Caco-2 (cell line): ENCODE data around the gene VIT. TPM values are rescaled to one million over a fixed set of nuclear protein-coding genes. Genes with fewer than 3 reads are reported as not detected.

Source experiments
- BruUV-seq: library from RNA; stranded (reverse); fragments of 400-500 nt; replicated peaks from 2 replicates; lab custom pipeline; 2021; lab: Mats Ljungman, UMichigan
- CTCF ChIA-PET: fragments of 300-600 bp; sonication (Branson Sonifier 250); formaldehyde crosslinking; loops from one replicate; lab custom pipeline; 2022; ENCODE audit warnings: antibody characterized with exemption; lab: Charles Lee
- POLR2A ChIA-PET: fragments of 300-600 bp; sonication (Branson Sonifier 250); formaldehyde crosslinking; loops from one replicate; lab custom pipeline; 2022; ENCODE audit warnings: antibody characterized with exemption; lab: Charles Lee
- DNase-seq, 2 experiments: peaks; one replicate each; pipeline versions ENCODE4 v3.0.0 to v3.0.0-alpha.2; 2020 to 2022
- H3K27me3 ChIP-seq: replicated peaks from 2 replicates; pipeline ENCODE4 v1.6.0; 2011; ENCODE audit warnings: low read length; ENCODE audit not compliant: control insufficient read depth, insufficient read depth
- H3K36me3 ChIP-seq: 2 replicates; pipeline ENCODE4 v1.5.1; 2011; ENCODE audit warnings: low read length; ENCODE audit not compliant: control insufficient read depth, insufficient read depth
- H3K4me1 ChIP-seq: fragments of 250-450 bp; sonication (Bioruptor Pico); 2 replicates; pipeline ENCODE4 v1.5.1; 2020; ENCODE audit warnings: mild to moderate bottlenecking
- H3K4me3 ChIP-seq: 2 replicates; pipeline ENCODE4 v1.5.1; 2011; ENCODE audit warnings: low read depth, mild to moderate bottlenecking, control low read depth, low read length
- H3K9me3 ChIP-seq: fragments of 250-450 bp; sonication (Bioruptor Pico); 2 replicates; pipeline ENCODE4 v1.5.1; 2020; ENCODE audit warnings: mild to moderate bottlenecking, moderate library complexity
- H3K27ac Mint-ChIP-seq: one replicate; pipeline ENCODE4 v1.8.0; 2022; ENCODE audit warnings: mixed read lengths; ENCODE audit not compliant: unreplicated experiment
- H3K27me3 Mint-ChIP-seq: one replicate; pipeline ENCODE4 v1.8.0; 2022; ENCODE audit warnings: mixed read lengths; ENCODE audit not compliant: insufficient read depth, unreplicated experiment
- H3K36me3 Mint-ChIP-seq: one replicate; pipeline ENCODE4 v1.8.0; 2022; ENCODE audit warnings: mild to moderate bottlenecking, mixed read lengths; ENCODE audit not compliant: insufficient read depth, unreplicated experiment
- H3K4me1 Mint-ChIP-seq: one replicate; pipeline ENCODE4 v1.8.0; 2022; ENCODE audit warnings: low read depth, mixed read lengths; ENCODE audit not compliant: unreplicated experiment
- H3K4me3 Mint-ChIP-seq: one replicate; pipeline ENCODE4 v1.8.0; 2022; ENCODE audit warnings: mild to moderate bottlenecking, moderate library complexity, mixed read lengths; ENCODE audit not compliant: unreplicated experiment
- H3K9me3 Mint-ChIP-seq: one replicate; pipeline ENCODE4 v1.8.0; 2022; ENCODE audit warnings: mixed read lengths; ENCODE audit not compliant: unreplicated experiment
- CTCF ChIP-seq, 2 experiments: fragments of 200-600 bp in 1 of 2; IDR thresholded peaks; 1 replicate in 1 of 2; 2 replicates in 1 of 2; pipeline versions ENCODE4 v1.5.1 to v1.8.0; 2011 to 2022; ENCODE audit warnings: antibody characterized with exemption in 1 of 2, control low read depth in 1 of 2, inconsistent platforms in 1 of 2, low read depth in 1 of 2, low read length in 1 of 2, mild to moderate bottlenecking in 1 of 2, moderate library complexity in 1 of 2; ENCODE audit not compliant: insufficient read depth in 1 of 2, severe bottlenecking in 1 of 2, unreplicated experiment in 1 of 2
- intact Hi-C: fragments of 100-400 bp; cut with micrococcal nuclease; formaldehyde crosslinking; loops from one replicate; pipeline ENCODE4 v1.10.0; 2022; ENCODE audit not compliant: unreplicated experiment
- total RNA-seq: library from RNA; stranded (reverse); gene quantifications from 2 replicates; pipeline ENCODE4 v1.2.3, GENCODE V29; 2022

Gene VIT
- total RNA-seq, 1 experiment from 2014 or later = 1.2 TPM

GRCh38 chr2:36713310-36713709, 16.8 kb downstream of the VIT start:
- TF ChIP-seq CTCF (IDR thresholded peaks at IDR 0.05; ENCODE audit: insufficient read depth in 1 of 2, low read depth in 1 of 2, low read length in 1 of 2, severe bottlenecking in 1 of 2, unreplicated experiment in 1 of 2) = no peak
- peaks cover 6% of the 10 kb centered on the region for H3K4me1 Mint-ChIP-seq
- DNase-seq = no peak
- no peaks in the 10 kb centered on the region for H3K36me3 Mint-ChIP-seq
- ChIA-PET POLR2A (no interaction called here), CTCF (no interaction called here)
- Histone ChIP-seq H3K4me3 (no peak overlapping the region), H3K4me1 (no peaks in the 10 kb centered on the region), H3K27me3 (no peaks in the 10 kb centered on the region), H3K36me3 (no peaks in the 10 kb centered on the region), H3K9me3 (no peaks in the 10 kb centered on the region)
- no peaks in the 10 kb centered on the region for H3K27me3 Mint-ChIP-seq
- peaks cover 12% of the 10 kb centered on the region for H3K9me3 Mint-ChIP-seq
- no TSS peak for BruUV-seq
- H3K4me3 Mint-ChIP-seq = no peak overlapping the region
- no peak overlapping the region for H3K27ac Mint-ChIP-seq
- intact Hi-C loops = no loop called here

GRCh38 chr2:36716111-36716510, 19.6 kb downstream of the VIT start:
- Histone ChIP-seq H3K9me3 (peaks cover 6% of the 10 kb centered on the region; the same call in 1 of the 2 replicates), H3K27me3 (no peaks in the 10 kb centered on the region), H3K4me1 (no peaks in the 10 kb centered on the region), H3K36me3 (no peaks in the 10 kb centered on the region), H3K4me3 (no peak overlapping the region)
- ChIA-PET CTCF (no interaction called here), POLR2A (no interaction called here)
- H3K4me3 Mint-ChIP-seq = no peak overlapping the region
- H3K4me1 Mint-ChIP-seq = no peaks in the 10 kb centered on the region
- H3K27me3 Mint-ChIP-seq = no peaks in the 10 kb centered on the region
- H3K27ac Mint-ChIP-seq = no peak overlapping the region
- BruUV-seq = no TSS peak
- no peak for DNase-seq
- TF ChIP-seq CTCF (IDR thresholded peaks at IDR 0.05; ENCODE audit: insufficient read depth in 1 of 2, low read depth in 1 of 2, low read length in 1 of 2, severe bottlenecking in 1 of 2, unreplicated experiment in 1 of 2) = no peak
- H3K9me3 Mint-ChIP-seq = peaks cover 15% of the 10 kb centered on the region
- intact Hi-C loops = no loop called here
- H3K36me3 Mint-ChIP-seq = no peaks in the 10 kb centered on the region

GRCh38 chr2:36717603-36718266, 21.2 kb downstream of the VIT start:
- Histone ChIP-seq H3K27me3 (no peaks in the 10 kb centered on the region), H3K4me3 (no peak overlapping the region), H3K36me3 (no peaks in the 10 kb centered on the region), H3K4me1 (no peaks in the 10 kb centered on the region), H3K9me3 (peaks cover 6% of the 10 kb centered on the region; the same call in 1 of the 2 replicates)
- POLR2A ChIA-PET = no interaction called here
- no peaks in the 10 kb centered on the region for H3K36me3 Mint-ChIP-seq
- CTCF ChIA-PET = no interaction called here
- intact Hi-C loops = no loop called here
- H3K4me1 Mint-ChIP-seq = no peaks in the 10 kb centered on the region
- peaks cover 11% of the 10 kb centered on the region for H3K9me3 Mint-ChIP-seq
- peaks cover 6% of the 10 kb centered on the region for H3K27me3 Mint-ChIP-seq
- H3K27ac Mint-ChIP-seq = no peak overlapping the region
- TF ChIP-seq CTCF (IDR thresholded peaks at IDR 0.05; ENCODE audit: insufficient read depth in 1 of 2, low read depth in 1 of 2, low read length in 1 of 2, severe bottlenecking in 1 of 2, unreplicated experiment in 1 of 2) = no peak
- no peak overlapping the region for H3K4me3 Mint-ChIP-seq
- BruUV-seq = no TSS peak
- no peak for DNase-seq
